Nephron (organoid): ENCODE results near the gene PLEKHA8.

ENCODE experiments used
- H3K27ac Mint-ChIP-seq, 3 experiments: 2 replicates each; pipeline ENCODE4 v1.8.0; 2020; ENCODE audit warnings: mixed read lengths in 3 of 3, mild to moderate bottlenecking in 2 of 3, moderate library complexity in 1 of 3
- H3K27me3 Mint-ChIP-seq: 2 replicates; pipeline ENCODE4 v1.8.0; 2021; ENCODE audit warnings: low read depth, mild to moderate bottlenecking, moderate library complexity, mixed read lengths
- H3K36me3 Mint-ChIP-seq: 2 replicates; pipeline ENCODE4 v1.8.0; 2020; ENCODE audit warnings: low read depth, mixed read lengths
- H3K4me1 Mint-ChIP-seq: 2 replicates; pipeline ENCODE4 v1.8.0; 2020; ENCODE audit warnings: mixed read lengths
- H3K4me3 Mint-ChIP-seq, 3 experiments: 2 replicates each; pipeline ENCODE4 v1.8.0; 2020; ENCODE audit warnings: mild to moderate bottlenecking in 3 of 3, mixed read lengths in 3 of 3, moderate library complexity in 2 of 3
- H3K9me3 Mint-ChIP-seq: 2 replicates; pipeline ENCODE4 v1.8.0; 2020; ENCODE audit warnings: mixed read lengths
- CTCF ChIP-seq, 3 experiments: fragments of 200-600 bp; sonication (generic); IDR thresholded peaks; one replicate each; pipeline ENCODE4 v1.5.0; 2021; ENCODE audit warnings: antibody characterized with exemption in 3 of 3; ENCODE audit not compliant: unreplicated experiment in 3 of 3

PLEKHA8 gene

GRCh38 chr7:30166155-30166840, 138.1 kb downstream of the PLEKHA8 start:
- Mint-ChIP-seq H3K27ac (peak overlapping the region; percentile 7 to 73 (median 45)), H3K4me3 (no peak overlapping the region), H3K4me1 (peaks cover 52% of the 10 kb centered on the region), H3K9me3 (no peaks in the 10 kb centered on the region), H3K27me3 (peaks cover 22% of the 10 kb centered on the region), H3K36me3 (no peaks in the 10 kb centered on the region)
- no peak for TF ChIP-seq CTCF (IDR thresholded peaks at IDR 0.05; ENCODE audit: unreplicated experiment in 3 of 3)

- no peak for TF ChIP-seq CTCF (IDR thresholded peaks at IDR 0.05; ENCODE audit: unreplicated experiment in 3 of 3)
- H3K36me3 Mint-ChIP-seq, result no peaks in the 10 kb centered on the region
Measured at GRCh38 chr7:30166841-30167235, 138.6 kb downstream of the PLEKHA8 start.

GRCh38 chr7:30167901-30168300, 139.7 kb downstream of the PLEKHA8 start:
- no peak overlapping the region for H3K4me3 Mint-ChIP-seq
- TF ChIP-seq CTCF (IDR thresholded peaks at IDR 0.05; ENCODE audit: unreplicated experiment in 3 of 3), result no peak

More at GRCh38 chr7:30166841-30167235, 138.6 kb downstream of the PLEKHA8 start:
- Mint-ChIP-seq H3K27ac (peak overlapping the region in 1 of 3 experiments; percentile 7), H3K9me3 (no peaks in the 10 kb centered on the region), H3K4me3 (no peak overlapping the region), H3K27me3 (peaks cover 22% of the 10 kb centered on the region), H3K4me1 (peaks cover 55% of the 10 kb centered on the region)

GRCh38 chr7:30168835-30169573, 140.8 kb downstream of the PLEKHA8 start:
- no peak overlapping the region for H3K4me3 Mint-ChIP-seq

More at GRCh38 chr7:30167901-30168300, 139.7 kb downstream of the PLEKHA8 start:
- H3K27ac Mint-ChIP-seq, result peak overlapping the region in 1 of 3 experiments; percentile 57
- peaks cover 22% of the 10 kb centered on the region for H3K27me3 Mint-ChIP-seq
- no peaks in the 10 kb centered on the region for H3K36me3 Mint-ChIP-seq
- H3K9me3 Mint-ChIP-seq, result no peaks in the 10 kb centered on the region
- H3K4me1 Mint-ChIP-seq, result peaks cover 55% of the 10 kb centered on the region

GRCh38 chr7:30169579-30169978, 141.4 kb downstream of the PLEKHA8 start:
- Mint-ChIP-seq H3K27me3 (peaks cover 15% of the 10 kb centered on the region), H3K4me3 (no peak overlapping the region), H3K27ac (no peak overlapping the region), H3K9me3 (no peaks in the 10 kb centered on the region), H3K36me3 (no peaks in the 10 kb centered on the region), H3K4me1 (peaks cover 57% of the 10 kb centered on the region)
- TF ChIP-seq CTCF (IDR thresholded peaks at IDR 0.05; ENCODE audit: unreplicated experiment in 3 of 3), result no peak

More at GRCh38 chr7:30168835-30169573, 140.8 kb downstream of the PLEKHA8 start:
- no peak overlapping the region for H3K27ac Mint-ChIP-seq
- peaks cover 56% of the 10 kb centered on the region for H3K4me1 Mint-ChIP-seq
- no peaks in the 10 kb centered on the region for H3K9me3 Mint-ChIP-seq
- peaks cover 17% of the 10 kb centered on the region for H3K27me3 Mint-ChIP-seq
- no peaks in the 10 kb centered on the region for H3K36me3 Mint-ChIP-seq
- TF ChIP-seq CTCF (IDR thresholded peaks at IDR 0.05; ENCODE audit: unreplicated experiment in 3 of 3), result no peak
